GM06990 (cell line): ENCODE data around the gene SERAC1.
"Not testable (repeated sequence)": the region's sequence is repeated elsewhere in the genome, so short reads cannot be mapped to it uniquely, and the experiment has no call there.

Source experiments
- DNase-seq: peaks from one replicate; pipeline ENCODE4 v3.0.0-alpha.2; 2011; ENCODE audit not compliant: insufficient read length; ENCODE audit errors: extremely low read depth
- H3K27me3 ChIP-seq: replicated peaks from 2 replicates; pipeline ENCODE4 v1.6.0; 2011; ENCODE audit warnings: low read length; ENCODE audit not compliant: control insufficient read depth, insufficient read depth
- H3K36me3 ChIP-seq: 2 replicates; pipeline ENCODE4 v1.5.1; 2011; ENCODE audit warnings: low read length; ENCODE audit not compliant: control insufficient read depth, insufficient read depth
- H3K4me3 ChIP-seq: replicated peaks from 2 replicates; pipeline ENCODE4 v1.5.1; 2011; ENCODE audit warnings: low read depth, mild to moderate bottlenecking, control low read depth, low read length
- CTCF ChIP-seq: IDR thresholded peaks from 2 replicates; pipeline ENCODE4 v1.5.1; 2011; ENCODE audit warnings: low read length, control low read depth, mild to moderate bottlenecking, inconsistent platforms; ENCODE audit not compliant: insufficient read depth, poor library complexity, severe bottlenecking

SERAC1 gene

GRCh38 chr6:158158123-158158522 lies 9.9 kb downstream of the SERAC1 start:
- no peak for TF ChIP-seq CTCF

GRCh38 chr6:158157064-158157764 lies 10.8 kb downstream of the SERAC1 start:
- TF ChIP-seq CTCF, result no peak
- H3K36me3 ChIP-seq, result no peaks in the 10 kb centered on the region
- no peaks in the 10 kb centered on the region for H3K27me3 ChIP-seq
- DNase-seq, result no peak
- H3K4me3 ChIP-seq, result no peak overlapping the region

More at GRCh38 chr6:158158123-158158522, 9.9 kb downstream of the SERAC1 start:
- no peaks in the 10 kb centered on the region for H3K36me3 ChIP-seq
- no peak for DNase-seq
- no peaks in the 10 kb centered on the region for H3K27me3 ChIP-seq
- H3K4me3 ChIP-seq, result no peak overlapping the region

- Histone ChIP-seq H3K4me3 (no peak overlapping the region), H3K27me3 (no peaks in the 10 kb centered on the region), H3K36me3 (no peaks in the 10 kb centered on the region)
- TF ChIP-seq CTCF, result no peak
- DNase-seq, result no peak
These were observed 13.2 kb downstream of the SERAC1 start for GRCh38 chr6:158154816-158155215.

- no peak for DNase-seq
- Histone ChIP-seq H3K27me3 (no peaks in the 10 kb centered on the region), H3K36me3 (no peaks in the 10 kb centered on the region), H3K4me3 (no peak overlapping the region)
- TF ChIP-seq CTCF, result no peak
These were observed 14.5 kb downstream of the SERAC1 start for GRCh38 chr6:158153576-158153975.

GRCh38 chr6:158152659-158153058 lies 15.4 kb downstream of the SERAC1 start:
- H3K4me3 ChIP-seq, result no peak overlapping the region
- TF ChIP-seq CTCF, result no peak
- no peaks in the 10 kb centered on the region for H3K27me3 ChIP-seq
- H3K36me3 ChIP-seq, result no peaks in the 10 kb centered on the region
- DNase-seq, result no peak

GRCh38 chr6:158152025-158152424 lies 16.0 kb downstream of the SERAC1 start:
- DNase-seq, H3K36me3 ChIP-seq, H3K27me3 ChIP-seq, H3K4me3 ChIP-seq: not testable (repeated sequence)
